ENCODE measurements around the gene SF3B5.
"Not testable (repeated sequence)": the region's sequence is repeated elsewhere in the genome, so short reads cannot be mapped to it uniquely, and the experiment has no call there.

DNA sequence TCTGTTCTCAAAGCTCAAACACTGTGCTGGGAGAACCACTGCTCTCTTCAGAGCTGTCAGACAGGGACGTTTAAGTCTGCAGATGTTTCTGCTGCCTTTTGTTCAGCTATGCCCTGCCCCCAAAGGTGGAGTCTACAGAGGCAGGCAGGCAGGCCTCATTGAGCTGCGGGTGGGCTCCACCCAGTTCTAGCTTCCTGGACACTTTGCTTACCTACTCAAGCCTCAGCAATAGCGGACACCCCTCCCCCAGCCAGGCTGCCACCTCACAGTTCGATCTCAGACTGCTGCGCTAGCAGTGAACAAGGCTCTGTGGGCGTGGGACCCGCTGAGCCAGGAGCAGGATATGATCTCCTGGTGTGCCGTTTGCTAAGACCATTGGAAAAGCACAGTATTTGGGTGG, 48.7 kb downstream of the SF3B5 start:
- TF ChIP-seq CTCF (conservative IDR thresholded peaks at IDR 0.05; ENCODE audit: low read length); EZH2phosphoT487 (IDR thresholded peaks at IDR 0.05; ENCODE audit: borderline replicate concordance): not testable (repeated sequence)
